Measurements from ENCODE around the gene DPY19L3. TPM values are rescaled to one million over a fixed set of nuclear protein-coding genes. Genes with fewer than 3 reads are reported as not detected.

Gene DPY19L3
- total RNA-seq, 4 donors from 2014 or later: 29.7 to 49.2 (median 39.8) TPM

- Histone ChIP-seq H3K27ac (no peak overlapping the region), H3K36me3 (no peaks in the 10 kb centered on the region), H3K4me3 (replicated peaks in 1 of 3) (no peak overlapping the region), H3K4me1 (no peaks in the 10 kb centered on the region), H3K27me3 (no peaks in the 10 kb centered on the region), H3K9me3 (no peaks in the 10 kb centered on the region)
- DNase-seq: no peak
- intact Hi-C loops (cut with DNase I): no loop called here
- 79 to 82% methylated on average over 9 of the region's 9 CpGs for WGBS, 2 donors
- TF ChIP-seq CTCF (IDR thresholded peaks at IDR 0.05) (no peak), POLR2A (IDR thresholded peaks at IDR 0.05) (no peak)
Observed at GRCh38 chr19:32522967-32523366, 117.4 kb downstream of the DPY19L3 start.

DNA sequence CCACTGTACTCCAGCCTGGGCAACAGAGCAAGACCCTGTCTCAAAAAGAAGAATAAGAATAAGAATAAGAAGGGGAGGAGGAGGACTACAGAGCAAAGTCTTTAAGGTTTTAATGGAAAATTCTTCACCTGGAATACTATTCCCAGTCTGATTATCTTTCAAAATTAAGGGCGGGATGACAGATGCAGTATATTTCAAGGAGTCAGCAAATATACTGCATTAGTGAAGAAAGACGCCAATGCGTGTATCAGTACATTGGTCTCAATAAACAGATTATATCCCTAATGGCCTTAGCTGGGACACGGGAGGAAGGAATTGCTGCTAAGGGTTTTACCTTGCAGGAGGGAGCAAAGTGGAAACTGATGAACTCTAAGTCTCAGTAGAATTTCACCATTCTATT, 121.3 kb downstream of the DPY19L3 start:
- 93 to 97% methylated on average over 4 of the region's 4 CpGs for WGBS, 2 donors
- DNase-seq: no peak
- Histone ChIP-seq H3K27me3 (no peaks in the 10 kb centered on the region), H3K4me1 (no peaks in the 10 kb centered on the region), H3K9me3 (no peaks in the 10 kb centered on the region), H3K36me3 (no peaks in the 10 kb centered on the region), H3K27ac (no peak overlapping the region), H3K4me3 (replicated peaks in 1 of 3) (no peak overlapping the region)
- intact Hi-C loops (cut with DNase I): no loop called here
- TF ChIP-seq POLR2A (IDR thresholded peaks at IDR 0.05) (no peak), CTCF (IDR thresholded peaks at IDR 0.05) (no peak)

DNA sequence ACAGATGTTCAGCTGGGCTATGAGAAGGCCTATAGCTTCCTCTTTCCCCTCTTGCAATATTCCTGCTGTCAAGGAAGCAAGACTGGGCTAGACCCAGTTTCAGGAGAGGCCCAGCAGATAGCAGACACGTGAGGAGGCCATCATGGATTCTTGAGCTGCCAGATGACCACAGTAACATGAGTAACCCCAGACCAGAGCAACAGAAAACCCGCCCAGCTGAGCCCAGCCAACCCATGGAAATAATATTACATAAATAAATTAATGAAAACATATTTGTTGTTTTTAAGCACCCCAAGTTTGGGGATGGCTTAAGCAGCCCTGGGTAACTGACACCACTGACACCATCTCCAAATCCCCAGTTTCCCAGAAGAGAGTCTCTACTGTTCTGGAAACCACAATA, 125.2 kb downstream of the DPY19L3 start:
- WGBS, 2 donors: 62 to 78% methylated on average over 2 of the region's 2 CpGs
- DNase-seq: no peak
- H3K4me1 ChIP-seq: no peaks in the 10 kb centered on the region
- no peak overlapping the region for H3K4me3 ChIP-seq (replicated peaks in 1 of 3)
- H3K27ac ChIP-seq: no peak overlapping the region
- no peaks in the 10 kb centered on the region for H3K36me3 ChIP-seq
- no peaks in the 10 kb centered on the region for H3K27me3 ChIP-seq
- no peaks in the 10 kb centered on the region for H3K9me3 ChIP-seq
- intact Hi-C loops (cut with DNase I): no loop called here
- no peak for TF ChIP-seq CTCF (IDR thresholded peaks at IDR 0.05)
- no peak for TF ChIP-seq POLR2A (IDR thresholded peaks at IDR 0.05)

- no peak overlapping the region for H3K4me3 ChIP-seq (replicated peaks in 1 of 3)
- no peaks in the 10 kb centered on the region for H3K27me3 ChIP-seq
- TF ChIP-seq POLR2A (IDR thresholded peaks at IDR 0.05) (no peak), CTCF (IDR thresholded peaks at IDR 0.05) (no peak)
- WGBS, 2 donors: 86 to 93% methylated on average over 3 of the region's 3 CpGs
- no peak for DNase-seq
- no peak overlapping the region for H3K27ac ChIP-seq
- H3K4me1 ChIP-seq: no peaks in the 10 kb centered on the region
- H3K9me3 ChIP-seq: no peaks in the 10 kb centered on the region
- no peaks in the 10 kb centered on the region for H3K36me3 ChIP-seq
- intact Hi-C loops (cut with DNase I): no loop called here
Observed at GRCh38 chr19:32532233-32532632, 126.7 kb downstream of the DPY19L3 start.

Other genes with a start within 250 kb of the DPY19L3 start
- 10 to 100 TPM; 28.6 to 46.9 (median 38.0) TPM for gene ZNF507, start 60.2 kb upstream of the DPY19L3 start, total RNA-seq
- gene PDCD5, start 175.4 kb downstream of the DPY19L3 start, total RNA-seq: 100 to 1,000 TPM in 2 of 4 donors, 10 to 100 TPM in 2; 70.0 to 111 (median 93.7) TPM

All from thyroid gland (tissue), 4 donors.